Neural progenitor cell (in vitro differentiated cells): ENCODE measurements around the gene KCNAB3.

Experiments
- CTCF ChIP-seq: fragments of 200-600 bp; sonication (generic); IDR thresholded peaks from 2 replicates; pipeline ENCODE4 v1.5.1; 2017; ENCODE audit warnings: antibody characterized with exemption, mild to moderate bottlenecking
- EZH2phosphoT487 ChIP-seq: fragments of 200-600 bp; sonication (generic); IDR thresholded peaks from 2 replicates; pipeline ENCODE4 v1.6.1; 2017; ENCODE audit warnings: antibody characterized with exemption

GRCh38 chr17:7977039-7977438, 47.4 kb upstream of the KCNAB3 start:
- TF ChIP-seq CTCF, result no peak
- no peak for TF ChIP-seq EZH2phosphoT487
